HepG2 (cell line): Measurements from ENCODE around the gene KCNQ5. TPM values are rescaled to one million over a fixed set of nuclear protein-coding genes. Genes with fewer than 3 reads are reported as not detected.

Experiments
- ATAC-seq: fragments of 200-7000 bp; cut with Tn5 transposase; 3 replicates; pipeline ENCODE4 v1.9.1; 2020; ENCODE audit warnings: mild to moderate bottlenecking, moderate library complexity
- BruUV-seq: library from RNA; stranded (reverse); fragments of 400-500 nt; replicated peaks from 2 replicates; lab custom pipeline; 2021; lab: Mats Ljungman, UMichigan
- CTCF ChIA-PET: fragments of 300-600 bp; formaldehyde crosslinking; extraction: SDS; loops from one replicate; lab custom pipeline; 2021; ENCODE audit warnings: low total read pairs, inconsistent platforms, low intra/inter-chr PET ratio; lab: Yijun Ruan, JAX
- POLR2A ChIA-PET: fragments of 350-600 bp; sonication (Branson Sonifier 250); formaldehyde crosslinking; loops from one replicate; lab custom pipeline; 2020; ENCODE audit warnings: antibody characterized with exemption, inconsistent platforms; lab: Yijun Ruan, JAX
- DNase-seq: peaks from one replicate; pipeline ENCODE4 v3.0.0-alpha.2; 2015; ENCODE audit warnings: low spot score
- FAIRE-seq: peaks from 3 replicates; lab custom pipeline; 2011; peaks lifted over from hg19 to GRCh38; lab: Jason Lieb, UNC
- H2AFZ ChIP-seq: one replicate; pipeline ENCODE4 v1.6.1; 2011; ENCODE audit warnings: low read length, inconsistent platforms
- H3K27ac ChIP-seq: fragments of 300-600 bp; 3 replicates; pipeline ENCODE4 v1.8.0; 2011; ENCODE audit warnings: mixed run types, mild to moderate bottlenecking, mixed read lengths, low read length, inconsistent platforms; ENCODE audit not compliant: insufficient read depth; ENCODE audit errors: extremely low read length
- H3K27me3 ChIP-seq, 2 experiments: fragments of 200-600 bp in 1 of 2; 2 replicates in 1 of 2; 3 replicates in 1 of 2; pipeline versions ENCODE4 v1.6.0 to v1.8.0; 2011; ENCODE audit warnings: low read length in 2 of 2, mild to moderate bottlenecking in 2 of 2, moderate library complexity in 2 of 2, inconsistent platforms in 1 of 2; ENCODE audit not compliant: insufficient read depth in 2 of 2, control insufficient read depth in 1 of 2
- H3K36me3 ChIP-seq, 2 experiments: fragments of 200-600 bp in 1 of 2; replicated peaks in 1 of 2; 2 replicates in 1 of 2; 3 replicates in 1 of 2; pipeline versions ENCODE4 v1.5.1 to v1.8.0; 2011; ENCODE audit warnings: low read length in 2 of 2, inconsistent platforms in 1 of 2; ENCODE audit not compliant: insufficient read depth in 2 of 2, control insufficient read depth in 1 of 2
- H3K4me1 ChIP-seq: 2 replicates; pipeline ENCODE4 v1.5.1; 2012; ENCODE audit warnings: low read length, inconsistent platforms; ENCODE audit not compliant: insufficient read depth
- H3K4me2 ChIP-seq: 2 replicates; pipeline ENCODE4 v1.6.0; 2011; ENCODE audit warnings: low read depth, low read length, inconsistent platforms
- H3K4me3 ChIP-seq, 3 experiments: fragments of 200-600 bp in 1 of 3; sonication (generic), shearing (Covaris generic) in 1 of 3; replicated peaks in 1 of 3; 2 replicates each; pipeline ENCODE4 v1.5.1; 2011 to 2016; ENCODE audit warnings: low read length in 3 of 3, inconsistent platforms in 2 of 3, low read depth in 2 of 3, mild to moderate bottlenecking in 2 of 3, control low read depth in 1 of 3, mixed read lengths in 1 of 3; ENCODE audit not compliant: insufficient read depth in 1 of 3
- H3K79me2 ChIP-seq: one replicate; pipeline ENCODE4 v1.6.1; 2011; ENCODE audit warnings: low read length, inconsistent platforms; ENCODE audit not compliant: insufficient read depth
- H3K9ac ChIP-seq: 2 replicates; pipeline ENCODE4 v1.6.0; 2011; ENCODE audit warnings: mild to moderate bottlenecking, low read depth, low read length, inconsistent platforms; ENCODE audit not compliant: insufficient read depth
- H3K9me3 ChIP-seq: 2 replicates; pipeline ENCODE4 v1.5.1; 2012; ENCODE audit warnings: mild to moderate bottlenecking, low read length
- H4K20me1 ChIP-seq: 2 replicates; pipeline ENCODE4 v1.6.0; 2011; ENCODE audit warnings: inconsistent platforms, mild to moderate bottlenecking, low read length, moderate library complexity; ENCODE audit not compliant: insufficient read depth
- AGO2 ChIP-seq: fragments of 200-400 bp; formaldehyde crosslinking; optimal IDR thresholded peaks from 2 replicates; pipeline ENCODE3; 2017; ENCODE audit warnings: mild to moderate bottlenecking, low read depth, low read length, moderate library complexity
- DMAP1 ChIP-seq: IDR thresholded peaks from 2 replicates; pipeline ENCODE4 v1.6.1; 2016
- FOSL2 ChIP-seq: sonication (generic); formaldehyde crosslinking; IDR thresholded peaks from 2 replicates; pipeline ENCODE4 v1.4.0; 2020; ENCODE audit warnings: missing genetic modification reagents
- FOXP1 ChIP-seq, 2 experiments: fragments of 450-650 bp in 1 of 2; IDR thresholded peaks; 2 replicates each; pipeline ENCODE4 v1.6.1; 2017 to 2018; ENCODE audit warnings: antibody characterized with exemption in 1 of 2
- PRDM4 ChIP-seq: sonication (generic); formaldehyde crosslinking; IDR thresholded peaks from 2 replicates; pipeline ENCODE4 v1.9.0; 2021; ENCODE audit warnings: missing genetic modification reagents, borderline replicate concordance
- SAP130 ChIP-seq: IDR thresholded peaks from 2 replicates; pipeline ENCODE4 v1.6.1; 2016; ENCODE audit warnings: low read depth
- ZC3H13 ChIP-seq: sonication (generic); formaldehyde crosslinking; IDR thresholded peaks from 2 replicates; pipeline ENCODE4 v1.8.1; 2023; ENCODE audit warnings: mild to moderate bottlenecking, missing genetic modification reagents, moderate library complexity
- ZNF282 ChIP-seq: fragments of 450-650 bp; IDR thresholded peaks from 2 replicates; pipeline ENCODE4 v1.6.1; 2018; ENCODE audit not compliant: partially characterized antibody
- ZNF317 ChIP-seq: sonication (generic); formaldehyde crosslinking; IDR thresholded peaks from 2 replicates; pipeline ENCODE4 v1.5.0; 2020; ENCODE audit warnings: mild to moderate bottlenecking, missing genetic modification reagents
- ZNF33A ChIP-seq: sonication (generic); formaldehyde crosslinking; IDR thresholded peaks from 2 replicates; pipeline ENCODE4 v1.5.1; 2020; ENCODE audit warnings: missing genetic modification reagents, mild to moderate bottlenecking, moderate library complexity, borderline replicate concordance
- ZSCAN31 ChIP-seq: sonication (generic); formaldehyde crosslinking; IDR thresholded peaks from 2 replicates; pipeline ENCODE4 v1.5.0; 2020; ENCODE audit warnings: low read depth, mild to moderate bottlenecking, missing genetic modification reagents
- WGBS: methylation state at CpG from one replicate; pipeline ENCODE4 v1.1.6; 2017; ENCODE audit warnings: low lambda C conversion rate; 5-methylcytosine and 5-hydroxymethylcytosine counted together
- in situ Hi-C: cut with HindIII; loops from 2 replicates; pipeline ENCODE4 v1.10.0; 2017; ENCODE audit warnings: low pct_unique_long_range_greater_than_20kb; ENCODE audit not compliant: extremely low pct_ligation_motif_present
- intact Hi-C: fragments of 100-400 bp; cut with micrococcal nuclease; formaldehyde crosslinking; loops from one replicate; pipeline ENCODE4 v1.10.0; 2022; ENCODE audit not compliant: unreplicated experiment
- polyA plus RNA-seq, 8 experiments: library from polyadenylated mRNA; depleted of rRNA in 3 of 8; stranded (reverse) in 7 of 8; unstranded in 1 of 8; fragments of >200 nt; fragmentation: Illumina TruSeq in 4 of 8; extraction: Trizol in 4 of 8; gene quantifications; 2 replicates each; pipeline versions ENCODE4 v1.2.1 to v1.2.3, GENCODE V29; 2011 to 2016; ENCODE audit warnings: low read depth in 4 of 8, missing spikeins in 1 of 8, mixed read lengths in 1 of 8; ENCODE audit not compliant: insufficient read depth in 1 of 8
- total RNA-seq, 5 experiments: library from RNA; depleted of rRNA; stranded (reverse); fragments of >200 nt; fragmentation: Illumina TruSeq; extraction: Trizol; gene quantifications; 2 replicates each; pipeline ENCODE4 v1.2.3, GENCODE V29; 2016; ENCODE audit warnings: low read depth in 1 of 5
- TF ChIP-seq, protein P1 (sequence below): sonication (generic); formaldehyde crosslinking; IDR thresholded peaks from 2 replicates; pipeline ENCODE4 v1.8.0; 2022; ENCODE audit warnings: mild to moderate bottlenecking, missing genetic modification reagents, borderline replicate concordance

KCNQ5 gene
- total and polyA plus RNA-seq, 2 of the 13 experiments (the other 11 are each of a cell fraction or from before 2014, with no cell fraction given): 0.04 TPM; not detected in 1

GRCh38 chr6:72892901-72893300 is 271.0 kb downstream of the KCNQ5 start:
- in situ Hi-C loops: no loop called here
- ATAC-seq (no peak), FAIRE-seq (no peak), DNase-seq (no peak)
- TF ChIP-seq AGO2: no peak
- TF ChIP-seq FOXP1 (IDR thresholded peaks at IDR 0.05): no peak
- TF ChIP-seq FOXP1 (CRISPR knock-in tag; IDR thresholded peaks at IDR 0.05): no peak
- no peak for TF ChIP-seq FOSL2 (CRISPR knock-in tag)
- TF ChIP-seq ZSCAN31 (CRISPR knock-in tag): no peak
- TF ChIP-seq, protein P1, sequence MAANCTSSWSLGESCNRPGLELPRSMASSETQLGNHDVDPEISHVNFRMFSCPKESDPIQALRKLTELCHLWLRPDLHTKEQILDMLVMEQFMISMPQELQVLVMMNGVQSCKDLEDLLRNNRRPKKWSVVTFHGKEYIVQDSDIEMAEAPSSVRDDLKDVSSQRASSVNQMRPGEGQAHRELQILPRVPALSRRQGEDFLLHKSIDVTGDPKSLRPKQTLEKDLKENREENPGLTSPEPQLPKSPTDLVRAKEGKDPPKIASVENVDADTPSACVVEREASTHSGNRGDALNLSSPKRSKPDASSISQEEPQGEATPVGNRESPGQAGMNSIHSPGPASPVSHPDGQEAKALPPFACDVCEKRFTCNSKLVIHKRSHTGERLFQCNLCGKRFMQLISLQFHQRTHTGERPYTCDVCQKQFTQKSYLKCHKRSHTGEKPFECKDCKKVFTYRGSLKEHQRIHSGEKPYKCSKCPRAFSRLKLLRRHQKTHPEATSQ: no peak
- TF ChIP-seq ZNF33A (CRISPR knock-in tag): no peak
- no peak for TF ChIP-seq SAP130 (CRISPR knock-in tag)
- no peak for TF ChIP-seq PRDM4 (CRISPR knock-in tag)
- no peak for TF ChIP-seq ZNF317 (CRISPR knock-in tag)
- TF ChIP-seq ZNF282: no peak
- TF ChIP-seq DMAP1 (CRISPR knock-in tag): no peak
- no peak for TF ChIP-seq ZC3H13 (CRISPR knock-in tag)
- ChIA-PET POLR2A (no interaction called here), CTCF (no interaction called here)
- Histone ChIP-seq H3K4me1 (no peaks in the 10 kb centered on the region), H3K36me3 (no peaks in the 10 kb centered on the region), H3K4me3 (no peak overlapping the region), H4K20me1 (no peaks in the 10 kb centered on the region), H3K9ac (no peak overlapping the region), H2AFZ (no peak overlapping the region), H3K4me2 (no peak overlapping the region), H3K27me3 (no peaks in the 10 kb centered on the region), H3K9me3 (no peaks in the 10 kb centered on the region), H3K27ac (no peak overlapping the region), H3K79me2 (no peaks in the 10 kb centered on the region)
- WGBS: 0% methylated on average over 1 of the region's 1 CpG
- no TSS peak for BruUV-seq
- intact Hi-C loops: no loop called here
